ENCODE results near the gene TFRC. TPM values are rescaled to one million over a fixed set of nuclear protein-coding genes. Genes with fewer than 3 reads are reported as not detected.
A peak's percentile ranks its signal among the peaks of the same experiment; 100 is the strongest.

Gene TFRC
- total and polyA plus RNA-seq, 2 experiments from 2014 or later = 35.5 to 187 TPM

DNA sequence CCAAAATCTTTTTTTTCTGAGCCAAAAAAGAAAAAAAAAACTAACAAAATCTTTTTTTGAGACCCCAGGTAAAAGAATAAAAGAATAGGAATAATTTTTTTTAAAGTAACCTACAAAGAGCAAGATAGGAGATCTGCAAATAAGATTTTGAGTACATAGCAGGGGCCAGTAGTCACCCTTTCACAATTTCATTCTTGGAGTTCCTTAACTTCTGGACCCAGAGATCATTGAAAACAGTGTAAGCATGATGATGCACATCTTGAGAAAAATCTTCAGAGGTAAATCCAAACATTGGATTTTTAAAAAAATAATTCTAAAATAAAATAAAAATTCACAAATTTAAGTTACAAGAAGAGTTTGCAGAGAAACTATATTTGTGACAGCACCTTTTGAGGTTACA, 18.8 kb downstream of the TFRC start:
- no peak overlapping the region for H2AFZ ChIP-seq
- Mint-ChIP-seq H3K9me3 (no peaks in the 10 kb centered on the region), H3K4me1 (peaks cover 19% of the 10 kb centered on the region), H3K4me3 (no peak overlapping the region), H3K36me3 (ENCODE audit: low read depth) (peaks cover 98% of the 10 kb centered on the region), H3K27me3 (ENCODE audit: insufficient read depth, low read depth, poor library complexity) (no peaks in the 10 kb centered on the region), H3K27ac (no peak overlapping the region)
- H3K9me2 ChIP-seq (ENCODE audit: insufficient read depth) = no peaks in the 10 kb centered on the region
- H4K20me1 ChIP-seq (replicated peaks; ENCODE audit: insufficient read depth) = peaks cover 15% of the 10 kb centered on the region; the same call in 1 of the 2 replicates
- peaks cover 9% of the 10 kb centered on the region; the same call in 1 of the 2 replicates for H3F3A ChIP-seq (replicated peaks; ENCODE audit: low read depth)
- DNase-seq (ENCODE audit: low spot score) (no peak), ATAC-seq (no peak)
- TF ChIP-seq ZNF331 (CRISPR knock-in tag; IDR thresholded peaks at IDR 0.05; ENCODE audit: low read depth) (no peak), NANOG (IDR thresholded peaks at IDR 0.05; ENCODE audit: borderline replicate concordance) (no peak), EZH2phosphoT487 (IDR thresholded peaks at IDR 0.05; ENCODE audit: unreplicated experiment) (no peak), JUNB (IDR thresholded peaks at IDR 0.05; ENCODE audit: unreplicated experiment) (no peak), EZH2 (IDR thresholded peaks at IDR 0.05; ENCODE audit: low read depth, unreplicated experiment) (no peak)
- TF ChIP-seq, protein P1, sequence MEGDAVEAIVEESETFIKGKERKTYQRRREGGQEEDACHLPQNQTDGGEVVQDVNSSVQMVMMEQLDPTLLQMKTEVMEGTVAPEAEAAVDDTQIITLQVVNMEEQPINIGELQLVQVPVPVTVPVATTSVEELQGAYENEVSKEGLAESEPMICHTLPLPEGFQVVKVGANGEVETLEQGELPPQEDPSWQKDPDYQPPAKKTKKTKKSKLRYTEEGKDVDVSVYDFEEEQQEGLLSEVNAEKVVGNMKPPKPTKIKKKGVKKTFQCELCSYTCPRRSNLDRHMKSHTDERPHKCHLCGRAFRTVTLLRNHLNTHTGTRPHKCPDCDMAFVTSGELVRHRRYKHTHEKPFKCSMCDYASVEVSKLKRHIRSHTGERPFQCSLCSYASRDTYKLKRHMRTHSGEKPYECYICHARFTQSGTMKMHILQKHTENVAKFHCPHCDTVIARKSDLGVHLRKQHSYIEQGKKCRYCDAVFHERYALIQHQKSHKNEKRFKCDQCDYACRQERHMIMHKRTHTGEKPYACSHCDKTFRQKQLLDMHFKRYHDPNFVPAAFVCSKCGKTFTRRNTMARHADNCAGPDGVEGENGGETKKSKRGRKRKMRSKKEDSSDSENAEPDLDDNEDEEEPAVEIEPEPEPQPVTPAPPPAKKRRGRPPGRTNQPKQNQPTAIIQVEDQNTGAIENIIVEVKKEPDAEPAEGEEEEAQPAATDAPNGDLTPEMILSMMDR (conservative IDR thresholded peaks at IDR 0.05; ENCODE audit: low read depth in 2 of 2) = no peak
- TF ChIP-seq, protein P2, sequence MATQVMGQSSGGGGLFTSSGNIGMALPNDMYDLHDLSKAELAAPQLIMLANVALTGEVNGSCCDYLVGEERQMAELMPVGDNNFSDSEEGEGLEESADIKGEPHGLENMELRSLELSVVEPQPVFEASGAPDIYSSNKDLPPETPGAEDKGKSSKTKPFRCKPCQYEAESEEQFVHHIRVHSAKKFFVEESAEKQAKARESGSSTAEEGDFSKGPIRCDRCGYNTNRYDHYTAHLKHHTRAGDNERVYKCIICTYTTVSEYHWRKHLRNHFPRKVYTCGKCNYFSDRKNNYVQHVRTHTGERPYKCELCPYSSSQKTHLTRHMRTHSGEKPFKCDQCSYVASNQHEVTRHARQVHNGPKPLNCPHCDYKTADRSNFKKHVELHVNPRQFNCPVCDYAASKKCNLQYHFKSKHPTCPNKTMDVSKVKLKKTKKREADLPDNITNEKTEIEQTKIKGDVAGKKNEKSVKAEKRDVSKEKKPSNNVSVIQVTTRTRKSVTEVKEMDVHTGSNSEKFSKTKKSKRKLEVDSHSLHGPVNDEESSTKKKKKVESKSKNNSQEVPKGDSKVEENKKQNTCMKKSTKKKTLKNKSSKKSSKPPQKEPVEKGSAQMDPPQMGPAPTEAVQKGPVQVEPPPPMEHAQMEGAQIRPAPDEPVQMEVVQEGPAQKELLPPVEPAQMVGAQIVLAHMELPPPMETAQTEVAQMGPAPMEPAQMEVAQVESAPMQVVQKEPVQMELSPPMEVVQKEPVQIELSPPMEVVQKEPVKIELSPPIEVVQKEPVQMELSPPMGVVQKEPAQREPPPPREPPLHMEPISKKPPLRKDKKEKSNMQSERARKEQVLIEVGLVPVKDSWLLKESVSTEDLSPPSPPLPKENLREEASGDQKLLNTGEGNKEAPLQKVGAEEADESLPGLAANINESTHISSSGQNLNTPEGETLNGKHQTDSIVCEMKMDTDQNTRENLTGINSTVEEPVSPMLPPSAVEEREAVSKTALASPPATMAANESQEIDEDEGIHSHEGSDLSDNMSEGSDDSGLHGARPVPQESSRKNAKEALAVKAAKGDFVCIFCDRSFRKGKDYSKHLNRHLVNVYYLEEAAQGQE (IDR thresholded peaks at IDR 0.05; ENCODE audit: unreplicated experiment) = no peak
- H3K27ac ChIP-seq (ENCODE audit: low read depth) = peak overlapping the region; percentile 45; the same call in 1 of the 2 replicates
- no peak overlapping the region for H3K4me3 ChIP-seq
- no peaks in the 10 kb centered on the region for H3K79me2 ChIP-seq (replicated peaks; ENCODE audit: insufficient read depth)
- H3K4me2 ChIP-seq = no peak overlapping the region
- peaks cover 17% of the 10 kb centered on the region for H3K4me1 ChIP-seq (ENCODE audit: insufficient read depth)
- H3K36me3 ChIP-seq (ENCODE audit: insufficient read depth) = peaks cover 69% of the 10 kb centered on the region
- no peaks in the 10 kb centered on the region for H3K27me3 ChIP-seq (ENCODE audit: insufficient read depth)

DNA sequence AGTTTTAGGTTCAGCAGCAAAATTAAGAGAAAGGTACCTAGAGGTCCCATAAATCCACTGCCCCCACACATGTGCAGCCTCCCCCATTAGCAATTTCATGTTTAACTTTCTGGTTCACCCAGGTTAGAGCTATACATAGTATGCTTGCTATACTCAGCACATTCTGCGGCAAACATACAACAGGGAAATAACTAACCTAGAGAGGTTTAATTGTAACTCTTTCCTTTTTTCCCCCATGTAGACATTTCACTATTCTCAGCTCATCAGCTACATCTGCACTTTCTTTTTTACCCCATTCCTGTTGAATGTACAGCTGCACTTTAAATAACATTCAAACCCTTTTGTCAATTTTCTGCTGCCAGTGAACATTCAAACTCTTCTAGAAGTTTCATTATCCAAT, 21.1 kb downstream of the TFRC start:
- Histone ChIP-seq H3K9me2 (ENCODE audit: insufficient read depth) (no peaks in the 10 kb centered on the region), H3K27me3 (ENCODE audit: insufficient read depth) (no peaks in the 10 kb centered on the region), H3K79me2 (replicated peaks; ENCODE audit: insufficient read depth) (peaks cover 6% of the 10 kb centered on the region; the same call in 1 of the 2 replicates), H2AFZ (no peak overlapping the region), H3K4me1 (ENCODE audit: insufficient read depth) (peaks cover 26% of the 10 kb centered on the region), H3K27ac (ENCODE audit: low read depth) (peak overlapping the region; percentile 58), H4K20me1 (replicated peaks; ENCODE audit: insufficient read depth) (peaks cover 8% of the 10 kb centered on the region; the same call in 1 of the 2 replicates), H3K36me3 (ENCODE audit: insufficient read depth) (peaks cover 60% of the 10 kb centered on the region), H3K4me2 (no peak overlapping the region), H3F3A (replicated peaks; ENCODE audit: low read depth) (peaks cover 9% of the 10 kb centered on the region; the same call in 1 of the 2 replicates), H3K4me3 (no peak overlapping the region)
- Mint-ChIP-seq H3K36me3 (ENCODE audit: low read depth) (peaks cover 98% of the 10 kb centered on the region), H3K4me1 (peaks cover 31% of the 10 kb centered on the region), H3K9me3 (no peaks in the 10 kb centered on the region), H3K27me3 (ENCODE audit: insufficient read depth, low read depth, poor library complexity) (peaks cover 9% of the 10 kb centered on the region), H3K27ac (peak overlapping the region; percentile 11; the same call in 1 of the 2 replicates), H3K4me3 (no peak overlapping the region)
- DNase-seq (ENCODE audit: low spot score) (no peak), ATAC-seq (no peak)
- TF ChIP-seq, protein P1 (conservative IDR thresholded peaks at IDR 0.05; ENCODE audit: low read depth in 2 of 2) = no peak
- TF ChIP-seq POLR2AphosphoS5 (IDR thresholded peaks at IDR 0.05; ENCODE audit: low read depth) (no peak), ZNF114 (CRISPR knock-in tag; IDR thresholded peaks at IDR 0.05) (no peak), NANOG (IDR thresholded peaks at IDR 0.05; ENCODE audit: borderline replicate concordance) (no peak), CREB1 (CRISPR knock-in tag; IDR thresholded peaks at IDR 0.05; ENCODE audit: low read depth) (no peak), JUNB (IDR thresholded peaks at IDR 0.05; ENCODE audit: unreplicated experiment) (no peak), EZH2phosphoT487 (IDR thresholded peaks at IDR 0.05; ENCODE audit: unreplicated experiment) (no peak)
- TF ChIP-seq, protein P3, sequence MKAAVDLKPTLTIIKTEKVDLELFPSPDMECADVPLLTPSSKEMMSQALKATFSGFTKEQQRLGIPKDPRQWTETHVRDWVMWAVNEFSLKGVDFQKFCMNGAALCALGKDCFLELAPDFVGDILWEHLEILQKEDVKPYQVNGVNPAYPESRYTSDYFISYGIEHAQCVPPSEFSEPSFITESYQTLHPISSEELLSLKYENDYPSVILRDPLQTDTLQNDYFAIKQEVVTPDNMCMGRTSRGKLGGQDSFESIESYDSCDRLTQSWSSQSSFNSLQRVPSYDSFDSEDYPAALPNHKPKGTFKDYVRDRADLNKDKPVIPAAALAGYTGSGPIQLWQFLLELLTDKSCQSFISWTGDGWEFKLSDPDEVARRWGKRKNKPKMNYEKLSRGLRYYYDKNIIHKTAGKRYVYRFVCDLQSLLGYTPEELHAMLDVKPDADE (IDR thresholded peaks at IDR 0.05) = no peak
